ENCODE data around the gene RGPD8. TPM values are rescaled to one million over a fixed set of nuclear protein-coding genes. Genes with fewer than 3 reads are reported as not detected.

The RGPD8 gene
- total and polyA plus RNA-seq, 2 donors (not counting 1 experiment from before 2014, with no cell fraction given), result 1.5 to 28.1 TPM

GRCh38 chr2:112342067-112342550 is 91.3 kb downstream of the RGPD8 start:
- WGBS (ENCODE audit: insufficient coverage), result 94% methylated on average over 2 of the region's 2 CpGs
- Histone ChIP-seq H3K9me3 (ENCODE audit: control extremely low read depth in 1 of 3, control insufficient read depth in 2 of 3, insufficient read depth in 1 of 3, low read length in 2 of 3) (peaks cover 0 to 2% (median 0%) of the 10 kb centered on the region in 3 donors), H3K4me3 (ENCODE audit: control extremely low read depth in 1 of 5, extremely low read depth in 1 of 5, insufficient read depth in 1 of 5, low read depth in 2 of 5, low read length in 4 of 5) (no peak overlapping the region), H3K27me3 (replicated peaks in 1 of 4; ENCODE audit: control extremely low read depth in 1 of 4, control insufficient read depth in 3 of 4, insufficient read depth in 4 of 4, low read length in 3 of 4) (no peaks in the 10 kb centered on the region), H2AFZ (ENCODE audit: insufficient read depth, low read depth, low read length, poor library complexity, severe bottlenecking) (no peak overlapping the region), H3K4me2 (replicated peaks; ENCODE audit: low read depth, low read length, poor library complexity, severe bottlenecking) (no peak overlapping the region), H3K4me1 (ENCODE audit: control insufficient read depth in 2 of 2, insufficient read depth in 2 of 2, low read length in 2 of 2) (no peaks in the 10 kb centered on the region), H3K79me2 (ENCODE audit: control insufficient read depth, insufficient read depth, low read length) (no peaks in the 10 kb centered on the region), H3K9ac (ENCODE audit: low read length) (no peak overlapping the region), H3K27ac (ENCODE audit: low read length in 2 of 2) (no peak overlapping the region), H3K36me3 (replicated peaks in 1 of 2; ENCODE audit: control extremely low read depth in 1 of 2, control insufficient read depth in 1 of 2, extremely low read depth in 1 of 2, insufficient read depth in 2 of 2, low read length in 1 of 2) (no peaks in the 10 kb centered on the region), H4K20me1 (ENCODE audit: control insufficient read depth, insufficient read depth, low read length, poor library complexity, severe bottlenecking) (no peaks in the 10 kb centered on the region)
- POLR2A ChIA-PET, result no interaction called here
- CTCF ChIA-PET, result no interaction called here
- Mint-ChIP-seq H3K9me3 (ENCODE audit: insufficient read depth) (no peaks in the 10 kb centered on the region), H3K4me1 (no peaks in the 10 kb centered on the region), H3K27me3 (no peaks in the 10 kb centered on the region), H3K27ac (no peak overlapping the region), H3K4me3 (no peak overlapping the region)
- ATAC-seq (ENCODE audit: low read depth) (no peak), DNase-seq (no peak)
- TF ChIP-seq, protein P1, sequence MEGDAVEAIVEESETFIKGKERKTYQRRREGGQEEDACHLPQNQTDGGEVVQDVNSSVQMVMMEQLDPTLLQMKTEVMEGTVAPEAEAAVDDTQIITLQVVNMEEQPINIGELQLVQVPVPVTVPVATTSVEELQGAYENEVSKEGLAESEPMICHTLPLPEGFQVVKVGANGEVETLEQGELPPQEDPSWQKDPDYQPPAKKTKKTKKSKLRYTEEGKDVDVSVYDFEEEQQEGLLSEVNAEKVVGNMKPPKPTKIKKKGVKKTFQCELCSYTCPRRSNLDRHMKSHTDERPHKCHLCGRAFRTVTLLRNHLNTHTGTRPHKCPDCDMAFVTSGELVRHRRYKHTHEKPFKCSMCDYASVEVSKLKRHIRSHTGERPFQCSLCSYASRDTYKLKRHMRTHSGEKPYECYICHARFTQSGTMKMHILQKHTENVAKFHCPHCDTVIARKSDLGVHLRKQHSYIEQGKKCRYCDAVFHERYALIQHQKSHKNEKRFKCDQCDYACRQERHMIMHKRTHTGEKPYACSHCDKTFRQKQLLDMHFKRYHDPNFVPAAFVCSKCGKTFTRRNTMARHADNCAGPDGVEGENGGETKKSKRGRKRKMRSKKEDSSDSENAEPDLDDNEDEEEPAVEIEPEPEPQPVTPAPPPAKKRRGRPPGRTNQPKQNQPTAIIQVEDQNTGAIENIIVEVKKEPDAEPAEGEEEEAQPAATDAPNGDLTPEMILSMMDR (IDR thresholded peaks at IDR 0.05), result no peak
- no peak for TF ChIP-seq EZH2 (IDR thresholded peaks at IDR 0.05; ENCODE audit: borderline replicate concordance, insufficient read depth, low read depth, low read length, poor library complexity, severe bottlenecking)
- intact Hi-C loops (cut with micrococcal nuclease), result no loop called here

GRCh38 chr2:112340475-112341267 is 92.8 kb downstream of the RGPD8 start:
- Histone ChIP-seq H3K9ac (ENCODE audit: low read length) (no peak overlapping the region), H3K79me2 (ENCODE audit: control insufficient read depth, insufficient read depth, low read length) (no peaks in the 10 kb centered on the region), H3K36me3 (replicated peaks in 1 of 2; ENCODE audit: control extremely low read depth in 1 of 2, control insufficient read depth in 1 of 2, extremely low read depth in 1 of 2, insufficient read depth in 2 of 2, low read length in 1 of 2) (no peaks in the 10 kb centered on the region), H3K9me3 (ENCODE audit: control extremely low read depth in 1 of 3, control insufficient read depth in 2 of 3, insufficient read depth in 1 of 3, low read length in 2 of 3) (peaks cover 0 to under 1% (median 0%) of the 10 kb centered on the region in 3 donors), H3K4me3 (ENCODE audit: control extremely low read depth in 1 of 5, extremely low read depth in 1 of 5, insufficient read depth in 1 of 5, low read depth in 2 of 5, low read length in 4 of 5) (no peak overlapping the region), H3K27ac (ENCODE audit: low read length in 2 of 2) (no peak overlapping the region), H3K4me2 (replicated peaks; ENCODE audit: low read depth, low read length, poor library complexity, severe bottlenecking) (no peak overlapping the region), H3K4me1 (ENCODE audit: control insufficient read depth in 2 of 2, insufficient read depth in 2 of 2, low read length in 2 of 2) (no peaks in the 10 kb centered on the region), H3K27me3 (replicated peaks in 1 of 4; ENCODE audit: control extremely low read depth in 1 of 4, control insufficient read depth in 3 of 4, insufficient read depth in 4 of 4, low read length in 3 of 4) (no peaks in the 10 kb centered on the region), H4K20me1 (ENCODE audit: control insufficient read depth, insufficient read depth, low read length, poor library complexity, severe bottlenecking) (no peaks in the 10 kb centered on the region), H2AFZ (ENCODE audit: insufficient read depth, low read depth, low read length, poor library complexity, severe bottlenecking) (no peak overlapping the region)
- ATAC-seq (ENCODE audit: low read depth), result no peak
- intact Hi-C loops (cut with micrococcal nuclease), result no loop called here
- H3K4me1 Mint-ChIP-seq, result no peaks in the 10 kb centered on the region
- no peak for DNase-seq
- ChIA-PET CTCF (no interaction called here), POLR2A (no interaction called here)
- H3K27me3 Mint-ChIP-seq, result no peaks in the 10 kb centered on the region
- no peak overlapping the region for H3K27ac Mint-ChIP-seq
- no peaks in the 10 kb centered on the region for H3K9me3 Mint-ChIP-seq (ENCODE audit: insufficient read depth)
- 97% methylated on average over 6 of the region's 9 CpGs for WGBS (ENCODE audit: insufficient coverage)
- TF ChIP-seq, protein P1 (IDR thresholded peaks at IDR 0.05), result no peak
- TF ChIP-seq EZH2 (IDR thresholded peaks at IDR 0.05; ENCODE audit: borderline replicate concordance, insufficient read depth, low read depth, low read length, poor library complexity, severe bottlenecking), result no peak
- H3K4me3 Mint-ChIP-seq, result no peak overlapping the region
